Stimulated activated CD8-positive, alpha-beta memory T cell treated with anti-CD3 and anti-CD28 coated beads, Interleukin-2, amount 100 ng/mL, for 48 hours (primary cell): ENCODE data around the gene PTPRT.

Source experiments
- DNase-seq, 2 donors: peaks; one replicate each; pipeline ENCODE4 v3.0.0-alpha.2; 2020; ENCODE audit warnings: low read depth in 2 of 2

Gene PTPRT

GRCh38 chr20:42714298-42715141 lies 475.2 kb downstream of the PTPRT start:
- no peak for DNase-seq

- no peak for DNase-seq
These were observed 481.4 kb downstream of the PTPRT start for GRCh38 chr20:42708266-42708665.

GRCh38 chr20:42706759-42707158 lies 482.9 kb downstream of the PTPRT start:
- no peak for DNase-seq

GRCh38 chr20:42705550-42705949 lies 484.2 kb downstream of the PTPRT start:
- DNase-seq: no peak

GRCh38 chr20:42703744-42704143 lies 486.0 kb downstream of the PTPRT start:
- DNase-seq: no peak

- DNase-seq: no peak
These were observed 487.8 kb downstream of the PTPRT start for GRCh38 chr20:42701948-42702347.

- no peak for DNase-seq
These were observed 489.3 kb downstream of the PTPRT start for GRCh38 chr20:42700372-42700771.

GRCh38 chr20:42697962-42698361 lies 491.7 kb downstream of the PTPRT start:
- no peak for DNase-seq

GRCh38 chr20:42690842-42691437 lies 498.8 kb downstream of the PTPRT start:
- DNase-seq: no peak

GRCh38 chr20:42688576-42688975 lies 501.1 kb downstream of the PTPRT start:
- no peak for DNase-seq

GRCh38 chr20:42686057-42686456 lies 503.6 kb downstream of the PTPRT start:
- no peak for DNase-seq

GRCh38 chr20:42678895-42679294 lies 510.8 kb downstream of the PTPRT start:
- DNase-seq: no peak

GRCh38 chr20:42656130-42656529 lies 533.6 kb downstream of the PTPRT start:
- DNase-seq: no peak

GRCh38 chr20:42652266-42652665 lies 537.4 kb downstream of the PTPRT start:
- no peak for DNase-seq

- DNase-seq: no peak
These were observed 539.4 kb downstream of the PTPRT start for GRCh38 chr20:42650191-42650746.

GRCh38 chr20:42649748-42650147 lies 540.0 kb downstream of the PTPRT start:
- no peak for DNase-seq

- DNase-seq: no peak
These were observed 543.5 kb downstream of the PTPRT start for GRCh38 chr20:42646250-42646649.

GRCh38 chr20:42641886-42642285 lies 547.8 kb downstream of the PTPRT start:
- no peak for DNase-seq

GRCh38 chr20:42639140-42639539 lies 550.6 kb downstream of the PTPRT start:
- DNase-seq: no peak

GRCh38 chr20:42635699-42636411 lies 553.9 kb downstream of the PTPRT start:
- no peak for DNase-seq

- no peak for DNase-seq
These were observed 555.5 kb downstream of the PTPRT start for GRCh38 chr20:42634156-42634555.

GRCh38 chr20:42628683-42629082 lies 561.0 kb downstream of the PTPRT start:
- no peak for DNase-seq
